ENCODE data around the gene TMEM185A.
"Not testable (repeated sequence)": the region's sequence is repeated elsewhere in the genome, so short reads cannot be mapped to it uniquely, and the experiment has no call there.

The TMEM185A gene

DNA sequence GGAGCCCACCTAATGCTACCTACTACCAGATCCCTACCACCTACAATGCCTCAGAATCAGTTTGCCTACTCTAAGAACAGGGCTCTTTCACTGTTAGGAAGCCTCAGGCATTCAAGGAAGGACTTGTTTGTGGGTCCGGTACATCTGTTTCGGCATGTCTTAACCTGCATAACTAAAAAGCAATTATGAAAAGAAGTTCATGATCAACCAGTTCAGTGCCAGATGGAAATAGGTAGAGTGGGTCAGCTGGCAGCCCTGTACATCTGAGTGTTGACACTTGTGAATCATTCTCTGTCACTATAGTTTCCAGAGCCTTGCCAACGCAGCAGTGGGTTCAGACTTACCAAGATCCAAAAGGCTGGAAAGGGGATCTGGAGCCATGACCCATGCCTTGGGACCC, 3.3 kb downstream of the TMEM185A start:
- no peak for DNase-seq
- intact Hi-C loops (cut with DNase I), result no loop called here

DNA sequence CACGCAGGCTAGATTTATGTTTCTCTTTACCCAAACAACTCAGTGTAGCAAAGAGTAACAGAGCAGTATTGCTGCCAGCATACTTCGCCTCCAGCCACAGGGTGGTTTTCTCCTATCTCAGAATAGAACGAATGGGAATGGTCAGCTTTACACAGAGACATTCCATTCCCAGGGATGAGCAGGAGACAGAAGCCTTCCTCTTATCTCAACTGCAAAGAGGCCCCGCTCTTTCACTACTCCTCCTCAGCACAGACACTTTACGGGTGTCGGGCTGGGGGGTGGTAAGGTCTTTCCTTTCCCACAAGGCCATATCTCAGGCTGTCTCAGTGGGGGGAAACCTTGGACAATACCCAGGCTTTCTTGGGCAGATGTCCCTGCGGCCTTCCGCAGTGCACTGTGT, 4.8 kb downstream of the TMEM185A start:
- intact Hi-C loops (cut with DNase I); DNase-seq: not testable (repeated sequence)

DNA sequence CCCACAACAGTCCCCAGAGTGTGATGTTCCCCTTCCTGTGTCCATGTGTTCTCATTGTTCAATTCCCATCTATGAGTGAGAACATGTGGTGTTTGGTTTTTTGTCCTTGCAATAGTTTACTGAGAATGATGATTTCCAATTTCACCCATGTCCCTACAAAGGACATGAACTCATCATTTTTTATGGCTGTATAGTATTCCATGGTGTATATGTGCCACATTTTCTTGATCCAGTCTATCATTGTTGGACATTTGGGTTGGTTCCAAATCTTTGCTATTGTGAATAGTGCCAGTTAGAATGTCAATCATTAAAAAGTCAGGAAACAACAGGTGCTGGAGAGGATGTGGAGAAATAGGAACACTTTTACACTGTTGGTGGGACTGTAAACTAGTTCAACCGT, 11.9 kb downstream of the TMEM185A start:
- intact Hi-C loops (cut with DNase I); DNase-seq: not testable (repeated sequence)

DNA sequence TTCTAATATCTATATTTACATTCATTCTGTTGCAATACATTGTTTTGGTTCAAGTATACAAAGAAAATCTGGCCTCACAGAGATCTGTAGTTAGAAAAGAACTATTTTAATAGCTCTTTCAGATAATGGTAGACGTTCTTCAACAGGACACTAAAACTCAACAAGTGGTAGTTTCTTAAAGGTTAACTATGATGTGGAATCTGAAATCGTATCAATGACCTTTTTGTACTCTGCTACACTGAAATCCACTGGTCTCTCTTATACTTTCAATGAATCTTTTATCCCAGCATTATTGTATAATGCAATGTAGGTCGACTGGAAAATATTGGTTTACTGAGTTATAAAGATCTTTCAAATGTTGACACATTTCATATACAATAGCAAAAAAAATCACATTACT, 12.7 kb downstream of the TMEM185A start:
- intact Hi-C loops (cut with DNase I), result no loop called here
- no peak for DNase-seq

DNA sequence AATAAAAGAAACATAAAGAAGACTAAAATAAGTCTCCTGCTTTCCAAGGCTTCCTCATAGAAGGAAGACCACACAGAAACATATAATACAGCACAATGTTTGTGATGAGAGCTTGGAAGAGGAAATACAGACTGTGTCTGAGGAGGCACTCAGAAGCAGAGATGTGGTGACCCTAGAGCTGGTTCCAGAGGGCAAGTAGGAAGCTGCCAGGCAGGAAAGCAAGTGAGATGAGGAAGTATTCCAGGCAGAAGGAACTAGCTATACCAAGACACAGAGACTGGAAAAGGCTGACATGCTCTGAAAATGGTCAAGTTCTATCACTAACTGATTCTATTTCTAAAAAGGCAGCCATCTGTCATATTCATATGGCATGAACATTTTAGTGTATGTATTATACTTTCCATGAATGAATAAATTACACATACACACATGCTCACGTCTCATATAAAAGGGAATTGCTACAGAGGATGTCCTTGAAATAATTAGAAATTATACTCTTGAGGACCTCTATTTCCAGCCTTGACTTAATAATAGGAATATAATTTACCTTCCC, 19.9 kb downstream of the TMEM185A start:
- DNase-seq, result no peak
- intact Hi-C loops (cut with DNase I), result no loop called here

DNA sequence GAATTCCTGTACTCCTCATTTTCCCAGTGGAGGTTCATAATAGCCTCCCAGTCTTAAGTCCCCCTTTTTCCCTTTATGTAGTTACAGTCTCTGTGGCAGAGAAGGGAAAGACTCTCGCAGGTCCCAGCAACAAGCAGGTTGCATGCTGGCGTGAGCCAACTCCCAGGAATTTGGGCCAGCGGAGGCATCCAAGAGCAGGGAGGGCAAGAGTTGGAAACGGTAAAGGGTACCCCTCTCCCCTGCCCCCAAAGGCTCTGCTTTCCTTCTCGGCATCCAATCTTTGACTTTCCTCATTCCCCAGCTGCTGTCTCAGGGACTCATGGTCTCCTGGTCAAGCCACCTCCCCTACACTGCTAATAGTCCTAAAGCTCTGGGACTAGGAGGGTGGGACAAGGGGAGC, 21.1 kb downstream of the TMEM185A start:
- intact Hi-C loops (cut with DNase I), result no loop called here

DNA sequence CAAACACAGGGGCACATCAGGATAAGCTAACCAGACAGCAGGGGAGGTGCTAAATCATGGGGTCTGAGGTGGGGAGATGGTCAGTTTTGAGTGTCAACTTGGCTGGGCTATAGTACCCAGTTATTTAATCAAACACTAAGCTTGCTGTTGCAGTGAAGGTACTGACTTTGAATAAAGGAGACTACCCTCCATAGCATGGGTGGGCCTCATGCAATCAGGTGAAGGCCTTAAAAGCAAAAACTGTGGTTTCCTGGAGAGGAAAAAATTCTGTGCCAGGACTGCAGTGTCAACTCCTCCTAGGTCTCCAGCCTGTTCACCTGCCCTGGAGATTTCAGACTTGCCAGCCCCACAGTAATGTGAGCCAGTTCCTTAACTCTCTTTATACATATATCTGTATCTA, 23.9 kb downstream of the TMEM185A start:
- DNase-seq, result no peak
- intact Hi-C loops (cut with DNase I), result no loop called here

More for the DNA sequence above, 21.1 kb downstream of the TMEM185A start:
- no peak for DNase-seq

DNA sequence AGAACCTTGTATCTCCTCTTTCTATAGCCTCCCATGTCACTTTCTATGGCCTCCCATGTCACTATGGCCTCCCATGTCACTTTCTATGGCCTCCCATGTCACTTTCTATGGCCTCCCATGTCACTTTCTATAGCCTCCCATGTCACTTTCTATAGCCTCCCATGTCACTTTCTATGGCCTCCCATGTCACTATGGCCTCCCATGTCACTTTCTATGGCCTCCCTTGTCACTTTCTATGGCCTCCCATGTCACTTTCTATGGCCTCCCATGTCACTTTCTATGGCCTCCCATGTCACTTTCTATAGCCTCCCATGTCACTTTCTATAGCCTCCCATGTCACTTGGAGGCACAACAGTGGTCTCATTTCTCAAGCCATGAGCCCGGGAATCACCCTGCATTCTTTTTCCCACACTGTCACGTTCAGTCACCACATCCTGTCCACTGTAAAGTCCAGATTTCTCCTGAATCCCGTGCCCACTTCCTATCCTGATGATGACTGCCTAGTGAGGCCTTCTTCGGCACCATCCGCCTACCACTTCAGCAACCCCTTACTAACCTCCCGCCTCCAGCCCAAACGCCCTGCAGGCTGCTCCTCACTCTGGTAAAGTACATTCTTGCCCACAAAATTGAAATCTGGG, 26.2 kb downstream of the TMEM185A start:
- intact Hi-C loops (cut with DNase I); DNase-seq: not testable (repeated sequence)

DNA sequence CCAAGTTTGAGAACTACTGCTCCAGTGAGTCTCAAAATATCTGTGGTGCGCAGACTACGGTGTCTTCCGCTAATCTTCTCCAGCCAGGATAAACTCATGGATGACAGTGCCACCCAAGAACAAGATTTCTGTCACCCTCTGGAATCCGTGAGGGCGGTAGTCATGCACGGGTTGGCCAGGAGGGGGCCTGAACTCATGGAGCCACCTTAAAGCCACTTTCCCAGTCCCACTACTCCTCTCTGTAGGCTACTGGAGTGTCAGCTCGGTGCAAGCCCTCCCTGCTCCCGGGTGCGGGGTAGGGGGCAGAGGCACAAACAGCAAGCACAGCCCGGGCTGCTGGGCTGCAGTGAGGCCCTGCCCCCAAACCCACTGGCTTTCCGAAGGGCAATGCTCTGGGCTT, 33.0 kb downstream of the TMEM185A start:
- DNase-seq; intact Hi-C loops (cut with DNase I): not testable (repeated sequence)

DNA sequence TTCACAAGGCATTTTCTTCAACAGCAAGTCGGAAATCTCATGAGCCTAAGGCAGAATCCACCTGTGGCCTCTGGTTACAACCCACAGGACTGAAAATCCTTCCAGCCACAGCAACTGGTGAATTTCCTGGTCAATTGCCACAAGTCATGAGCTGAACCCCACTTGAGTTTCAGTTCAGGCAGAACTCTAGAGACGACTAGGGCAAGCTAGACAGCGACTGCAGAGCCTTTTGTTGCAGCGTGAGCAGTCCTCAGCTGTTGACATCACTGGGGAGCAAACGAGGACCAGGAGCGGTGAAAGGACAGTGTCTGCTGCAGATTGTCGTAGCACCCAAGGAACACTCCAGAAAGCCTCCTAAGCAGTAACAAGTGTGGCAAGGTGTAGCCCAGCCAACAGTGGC, 35.6 kb downstream of the TMEM185A start:
- DNase-seq; intact Hi-C loops (cut with DNase I): not testable (repeated sequence)

DNA sequence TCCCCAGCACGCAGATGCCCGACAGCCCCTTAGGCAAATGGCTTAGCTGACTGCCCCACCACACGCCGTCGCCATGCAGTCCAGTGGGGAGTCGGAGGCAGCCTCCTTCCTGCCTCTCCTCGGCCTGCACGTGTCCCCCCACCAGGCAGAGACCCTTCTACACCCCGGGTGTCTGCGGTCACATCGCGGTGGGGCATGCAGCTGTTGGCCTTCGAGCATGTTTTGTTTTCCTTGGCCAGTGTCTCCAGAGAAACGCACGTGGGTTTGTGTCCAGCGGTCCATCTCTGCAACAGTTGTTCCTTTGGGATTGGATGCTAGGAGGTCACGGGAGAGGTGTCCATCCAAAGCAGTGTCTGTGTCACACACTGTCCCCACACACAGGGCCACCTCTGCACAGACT, 36.4 kb downstream of the TMEM185A start, which contains the start of gene HSFX2:
Gene HSFX2 (minus strand): TSS at position 101 of the 400 bp plus-strand sequence. CDS start 614 bp downstream, outside the sequence.
- DNase-seq; intact Hi-C loops (cut with DNase I): not testable (repeated sequence)

DNA sequence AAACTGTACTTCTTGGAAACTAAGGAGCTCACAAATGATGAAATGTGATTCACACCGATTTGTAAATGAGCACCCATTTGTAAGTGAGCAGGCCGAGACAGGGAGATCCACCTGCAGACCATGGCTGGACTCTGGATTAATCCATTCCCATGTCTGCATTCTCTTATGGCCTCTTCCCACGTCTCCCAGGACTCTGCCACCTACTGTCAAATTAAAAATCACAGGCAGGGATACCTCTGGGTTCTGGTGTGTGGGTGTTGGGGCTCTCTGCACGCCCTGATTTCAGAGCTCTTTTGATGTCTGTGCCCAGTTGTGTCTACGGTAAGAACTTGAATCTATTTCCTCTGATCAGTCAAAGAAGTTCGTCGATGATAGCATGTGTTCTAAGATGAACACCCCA, 40.6 kb downstream of the TMEM185A start:
- DNase-seq; intact Hi-C loops (cut with DNase I): not testable (repeated sequence)

DNA sequence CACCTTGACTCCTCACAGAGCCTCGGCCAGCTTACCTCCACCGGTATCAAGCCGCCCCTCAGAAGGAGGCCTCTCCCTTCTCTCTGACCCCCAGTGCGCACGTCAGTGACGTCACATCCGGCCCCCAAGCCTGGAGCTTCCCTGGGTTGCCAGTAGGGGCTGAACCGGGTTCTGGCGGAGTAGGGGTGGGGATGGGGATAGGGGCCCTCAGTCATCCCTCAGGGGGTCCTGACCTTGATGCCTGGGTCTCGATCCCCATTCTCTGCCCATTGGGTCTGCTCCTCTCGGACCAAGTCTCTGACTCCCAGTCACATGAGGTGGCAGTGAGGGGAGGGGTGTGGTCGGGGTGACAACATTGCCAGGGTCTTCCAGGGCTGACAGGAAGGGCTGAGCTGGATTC, 44.2 kb downstream of the TMEM185A start, which contains the start of gene MAGEA9B:
Gene MAGEA9B (minus strand): TSS at position 101 of the 400 bp plus-strand sequence. CDS start 4,280 bp downstream, outside the sequence.
- intact Hi-C loops (cut with DNase I); DNase-seq: not testable (repeated sequence)

DNA sequence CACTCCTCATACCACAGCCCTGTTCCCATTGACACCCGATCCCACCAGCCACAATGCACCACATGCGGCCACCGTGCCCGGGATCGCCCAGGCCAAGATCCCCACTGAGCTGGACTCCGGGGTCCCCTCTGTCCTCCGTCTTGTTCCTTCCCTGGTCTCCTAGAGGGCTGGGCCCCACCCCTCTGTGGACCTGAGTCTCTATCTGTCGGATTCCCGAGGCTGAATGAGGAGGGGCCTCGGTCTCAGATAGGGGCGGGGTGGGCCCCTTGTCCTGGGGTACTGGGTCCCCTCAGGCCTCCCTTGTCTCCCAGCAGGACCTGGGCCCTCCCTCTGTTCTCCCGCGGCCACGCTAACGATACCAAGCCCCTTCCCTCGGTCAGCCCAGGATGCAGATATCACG, 46.0 kb downstream of the TMEM185A start:
- intact Hi-C loops (cut with DNase I), result not testable (repeated sequence)
- DNase-seq, result peak in 1 of 10 donors; percentile 14

DNA sequence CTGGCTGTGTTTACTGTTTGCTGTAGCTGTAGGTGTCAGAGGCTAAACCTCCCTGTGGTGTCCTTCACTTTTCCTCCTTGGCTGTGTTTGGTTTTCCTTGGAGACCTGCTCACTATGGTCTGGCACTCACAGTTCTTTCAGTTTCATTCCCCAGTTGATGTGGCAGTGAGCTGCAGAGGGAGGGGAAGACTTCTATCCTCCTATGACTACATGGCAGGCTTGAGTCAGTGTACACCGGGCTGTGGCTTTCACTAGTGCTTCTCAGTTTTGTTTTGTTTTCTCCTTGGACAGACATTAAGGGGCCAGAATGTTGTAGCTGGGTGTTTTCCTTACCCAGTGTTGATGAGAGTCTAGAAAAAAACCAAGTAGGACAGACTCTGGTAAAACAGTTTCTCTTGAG, 58.1 kb downstream of the TMEM185A start:
- DNase-seq; intact Hi-C loops (cut with DNase I): not testable (repeated sequence)

DNA sequence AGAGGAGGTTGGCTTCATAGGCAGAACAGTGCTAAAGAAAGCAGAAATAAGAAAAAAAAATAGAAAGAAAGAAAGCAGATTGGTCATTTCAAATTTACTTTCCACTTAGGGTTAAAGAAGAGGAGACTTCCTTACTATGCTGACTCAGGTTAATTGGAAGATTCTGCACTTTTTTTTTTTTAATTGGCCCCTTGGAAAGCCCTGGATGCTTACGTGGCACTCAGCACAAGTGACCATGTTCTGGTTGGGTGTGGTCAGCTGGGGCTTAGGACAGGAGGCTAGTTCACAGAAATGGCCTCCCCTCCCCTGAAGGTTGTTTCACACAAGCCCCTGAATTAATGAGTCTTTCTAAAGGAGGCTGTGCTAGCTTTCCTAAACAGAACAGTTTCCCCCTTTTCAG, 58.8 kb downstream of the TMEM185A start:
- intact Hi-C loops (cut with DNase I), result no loop called here
- DNase-seq, result no peak

DNA sequence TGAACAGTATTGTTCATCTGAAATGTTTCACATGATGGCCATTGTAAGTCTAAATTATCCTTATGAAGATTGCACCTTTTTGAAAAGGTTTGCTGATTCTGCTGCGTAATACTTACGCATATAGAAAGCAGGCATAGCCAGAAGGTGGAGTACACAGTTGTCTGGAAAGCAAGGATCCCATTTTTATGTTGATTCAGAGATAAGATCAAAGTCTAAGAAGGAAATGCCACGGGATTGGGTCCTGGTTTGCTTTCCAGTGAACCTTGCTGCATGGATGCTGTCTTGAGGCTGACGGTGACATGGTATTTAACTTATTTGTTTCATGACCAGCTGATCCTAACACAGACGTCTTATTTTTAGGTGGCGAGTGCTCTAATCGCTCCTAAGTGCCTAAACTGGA, 59.8 kb downstream of the TMEM185A start:
- intact Hi-C loops (cut with DNase I), result no loop called here
- no peak for DNase-seq

DNA sequence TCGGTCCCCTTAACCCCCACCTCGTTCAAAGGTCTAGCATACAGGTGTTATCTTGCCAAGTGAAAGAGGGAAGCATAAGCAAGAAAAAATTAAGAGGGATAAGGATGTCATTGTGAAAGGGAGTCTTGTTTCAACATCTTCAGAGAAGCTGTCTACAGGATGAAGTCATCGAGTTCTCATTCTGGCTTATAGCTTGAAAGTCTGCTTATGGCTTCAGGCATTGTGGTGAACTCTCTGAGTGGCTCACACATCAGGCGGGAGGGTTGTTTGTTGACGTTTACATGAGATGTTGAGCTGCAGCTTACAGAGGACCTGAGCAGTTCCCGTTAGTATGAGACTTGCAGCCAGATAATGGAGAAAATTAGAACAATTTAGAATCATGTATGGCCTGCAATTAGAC, 60.9 kb downstream of the TMEM185A start:
- peak in 1 of 10 donors; percentile 4 for DNase-seq
- intact Hi-C loops (cut with DNase I), result no loop called here

DNA sequence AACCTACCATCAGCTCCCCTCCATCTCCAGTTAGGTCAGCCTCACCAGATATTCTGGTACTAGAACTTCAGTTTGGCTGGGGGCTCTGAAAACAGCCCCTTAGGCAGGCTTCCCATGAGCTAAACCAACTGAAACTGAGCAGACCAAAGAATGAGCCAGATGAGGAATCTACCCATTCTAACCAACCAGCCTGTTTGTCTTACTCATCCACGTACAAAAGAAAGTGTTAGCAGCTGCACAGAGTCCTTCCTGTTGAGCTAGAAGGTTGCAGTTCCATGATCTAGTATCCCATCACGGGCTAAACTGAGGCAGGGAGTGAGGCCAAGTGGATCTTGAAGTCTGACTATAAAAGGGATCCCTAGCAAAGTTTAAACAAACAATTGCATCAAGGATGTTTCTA, 61.8 kb downstream of the TMEM185A start:
- no peak for DNase-seq
- intact Hi-C loops (cut with DNase I), result no loop called here

DNA sequence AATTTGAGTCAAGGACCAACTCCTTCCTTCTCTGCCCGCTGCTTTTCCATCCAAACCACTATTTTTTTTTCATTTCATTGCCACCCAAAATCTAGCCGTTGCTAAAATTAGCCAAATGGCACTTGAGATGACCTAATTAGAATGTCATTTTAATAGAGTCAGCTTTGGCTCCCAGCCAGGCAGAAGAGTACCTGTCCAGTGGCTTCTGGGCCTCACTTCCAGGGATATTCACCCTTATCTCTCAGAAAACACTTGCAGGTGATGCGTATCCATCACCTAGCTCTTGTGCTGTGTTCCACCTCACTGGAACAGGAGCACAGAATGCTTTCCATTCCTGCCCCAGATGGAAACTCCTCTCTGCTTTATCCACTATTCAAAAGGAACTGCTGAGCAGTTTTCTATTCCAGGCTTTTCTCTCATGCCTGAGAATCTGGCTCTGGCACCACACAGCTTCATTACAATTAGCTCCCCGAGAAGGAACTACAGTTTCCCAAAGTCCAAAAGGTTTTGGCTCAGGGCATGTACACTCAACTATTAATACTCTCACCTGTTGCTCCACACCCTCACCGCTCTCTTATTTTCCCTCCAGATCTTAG, 62.8 kb downstream of the TMEM185A start:
- peak in 1 of 10 donors; percentile 12 for DNase-seq
- intact Hi-C loops (cut with DNase I), result no loop called here

DNA sequence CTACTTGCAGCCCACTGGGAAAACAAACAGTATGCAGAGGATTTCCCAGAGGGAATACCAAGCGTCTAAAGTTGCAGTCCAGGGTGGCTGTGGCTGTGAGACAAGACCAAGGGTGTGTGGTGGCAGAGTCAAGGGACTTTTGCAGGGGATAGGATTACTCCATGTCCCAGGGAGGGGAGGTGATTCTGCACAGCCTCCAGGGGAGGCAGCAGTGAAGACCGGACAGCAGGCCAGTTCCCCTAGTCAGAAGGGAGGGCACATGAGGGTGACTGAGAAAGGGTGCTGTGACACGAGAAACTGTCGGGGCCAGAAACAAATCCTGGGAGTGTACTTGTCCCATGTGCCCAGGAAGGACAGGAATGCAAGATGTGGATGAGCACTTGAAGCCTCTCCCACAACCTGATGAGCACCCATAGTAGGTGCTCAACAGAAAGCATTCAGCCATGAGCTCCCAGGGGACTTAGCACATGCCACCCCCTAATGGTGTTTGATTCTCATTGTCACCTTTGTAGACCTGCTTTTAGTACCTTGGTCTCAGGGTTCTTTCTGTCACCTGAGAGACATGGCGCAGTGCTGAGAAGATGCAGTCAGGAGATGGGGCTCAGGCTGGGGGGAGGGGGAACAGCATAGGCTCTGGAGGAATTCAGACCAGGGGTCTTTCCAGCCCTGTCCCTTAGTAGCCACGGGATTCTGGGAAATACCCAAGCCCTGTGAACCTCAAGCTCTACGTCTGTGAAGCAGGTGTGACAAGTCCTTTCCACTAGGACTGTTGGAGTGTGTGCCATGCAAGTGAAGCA, 63.8 kb downstream of the TMEM185A start:
- intact Hi-C loops (cut with DNase I), result no loop called here
- DNase-seq, result peak in 2 of 10 donors; percentile 21 to 27

Data from posterior cingulate gyrus (tissue), 11 donors.